NT2/D1 (cell line): Measurements from ENCODE around the gene ANGPT4.
"Not testable (repeated sequence)": the region's sequence is repeated elsewhere in the genome, so short reads cannot be mapped to it uniquely, and the experiment has no call there.

Experiments used
- DNase-seq: peaks from one replicate; pipeline ENCODE4 v3.0.0-alpha.2; 2011; ENCODE audit warnings: low read depth, low spot score
- H3K27me3 ChIP-seq: 2 replicates; pipeline ENCODE4 v1.6.0; 2011; ENCODE audit warnings: mild to moderate bottlenecking; ENCODE audit not compliant: insufficient read length, insufficient read depth
- H3K36me3 ChIP-seq: 2 replicates; pipeline ENCODE4 v1.6.1; 2011; ENCODE audit warnings: mild to moderate bottlenecking, low read length, mixed read lengths; ENCODE audit not compliant: insufficient read depth, insufficient read length
- H3K4me1 ChIP-seq: 2 replicates; pipeline ENCODE4 v1.5.1; 2011; ENCODE audit not compliant: insufficient read depth, insufficient read length
- H3K4me3 ChIP-seq: 2 replicates; pipeline ENCODE4 v1.5.1; 2011; ENCODE audit warnings: low read depth; ENCODE audit not compliant: insufficient read length
- H3K9ac ChIP-seq: 2 replicates; pipeline ENCODE4 v1.6.0; 2011; ENCODE audit warnings: low read depth; ENCODE audit not compliant: insufficient read length
- H3K9me3 ChIP-seq: 2 replicates; pipeline ENCODE4 v1.5.1; 2011; ENCODE audit warnings: mild to moderate bottlenecking, low read length; ENCODE audit not compliant: insufficient read depth
- SUZ12 ChIP-seq: IDR thresholded peaks from 2 replicates; pipeline ENCODE4 v1.6.1; 2011; ENCODE audit not compliant: insufficient read length, insufficient read depth; ENCODE audit errors: extremely low read depth
- YY1 ChIP-seq: IDR thresholded peaks from 2 replicates; pipeline ENCODE4 v1.6.1; 2011; ENCODE audit not compliant: insufficient read length, insufficient read depth
- ZNF274 ChIP-seq: IDR thresholded peaks from 2 replicates; pipeline ENCODE4 v1.6.1; 2011; ENCODE audit warnings: mild to moderate bottlenecking, low read depth, low read length

Gene ANGPT4

DNA sequence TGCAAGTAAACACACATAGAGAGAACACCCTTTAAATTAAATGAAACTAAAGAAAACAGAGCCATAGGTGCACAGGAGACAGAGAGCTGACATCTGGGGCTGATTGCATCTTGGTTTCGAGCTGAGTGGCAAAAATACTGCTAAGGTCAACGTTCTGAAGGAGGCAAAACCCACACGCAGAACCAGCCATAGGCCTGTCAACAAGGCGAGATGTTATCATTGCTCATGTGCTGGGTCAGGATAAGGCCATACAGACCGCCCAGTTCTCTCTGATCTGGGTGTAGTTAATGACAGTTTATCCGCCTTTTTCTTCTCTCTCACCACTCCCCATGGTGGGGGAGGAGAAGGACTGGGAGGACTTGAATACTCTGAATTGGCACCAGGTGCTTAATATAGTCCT, 87.1 kb downstream of the ANGPT4 start:
- Histone ChIP-seq H3K9ac (no peak overlapping the region), H3K9me3 (no peaks in the 10 kb centered on the region; the same call in 1 of the 2 replicates), H3K4me1 (no peaks in the 10 kb centered on the region), H3K27me3 (no peaks in the 10 kb centered on the region), H3K36me3 (no peaks in the 10 kb centered on the region), H3K4me3 (no peak overlapping the region)
- TF ChIP-seq SUZ12 (no peak), ZNF274 (no peak), YY1 (no peak)
- DNase-seq: no peak

DNA sequence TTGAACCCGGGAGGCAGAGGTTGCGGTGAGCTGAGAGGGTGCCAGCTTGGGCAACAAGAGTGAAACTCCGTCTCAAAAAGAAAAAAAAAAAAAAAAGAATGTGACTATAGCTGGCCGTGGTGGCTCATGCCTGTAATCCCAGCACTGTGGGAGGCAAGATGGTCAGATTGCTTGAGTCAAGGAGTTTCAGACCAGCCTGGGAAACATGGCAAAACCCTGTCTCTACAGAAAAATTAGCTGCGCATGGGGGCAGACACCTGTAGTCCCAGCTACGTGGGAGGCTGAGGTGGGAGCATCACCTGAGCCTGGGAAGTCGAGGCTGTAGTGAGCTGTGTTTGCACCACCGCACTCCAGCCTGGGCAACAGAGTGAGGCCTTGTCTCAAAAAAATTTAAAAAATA, 88.2 kb downstream of the ANGPT4 start:
- H3K4me3 ChIP-seq, H3K27me3 ChIP-seq, H3K9ac ChIP-seq, H3K36me3 ChIP-seq, DNase-seq, H3K4me1 ChIP-seq, H3K9me3 ChIP-seq: not testable (repeated sequence)

DNA sequence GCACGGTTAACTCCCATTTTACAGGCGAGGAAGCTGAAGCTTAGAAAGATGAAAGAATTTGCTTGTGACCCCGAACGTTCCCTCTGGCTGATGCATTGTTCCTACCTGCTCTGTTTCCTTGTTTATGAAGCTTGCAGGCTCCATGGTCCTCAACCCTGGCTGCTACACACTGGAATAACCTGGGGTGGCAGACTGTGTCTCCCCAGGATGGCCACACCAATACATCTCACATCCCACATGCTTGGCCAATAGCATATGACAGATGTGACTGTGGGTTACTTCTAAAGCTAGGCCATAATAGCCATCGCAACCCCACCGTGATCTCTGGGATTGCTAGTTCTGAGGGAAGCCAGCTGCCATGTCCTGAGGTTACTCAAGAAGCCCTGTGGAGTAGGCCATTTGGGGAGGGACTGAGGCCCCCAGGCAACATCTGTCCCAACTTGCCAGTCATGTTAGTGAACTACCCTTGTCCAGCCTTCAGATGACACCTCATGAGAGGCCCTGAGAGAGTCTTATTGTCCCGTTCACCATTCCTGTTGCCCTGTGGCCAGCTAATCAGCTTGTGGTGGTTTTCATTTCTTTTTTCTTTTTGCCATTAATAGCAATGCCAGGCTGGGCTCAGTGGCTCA, 89.3 kb downstream of the ANGPT4 start:
- no peaks in the 10 kb centered on the region for H3K36me3 ChIP-seq
- no peak for DNase-seq
- peaks cover 6% of the 10 kb centered on the region for H3K4me1 ChIP-seq
- no peaks in the 10 kb centered on the region; the same call in 1 of the 2 replicates for H3K9me3 ChIP-seq
- TF ChIP-seq YY1 (no peak), SUZ12 (no peak), ZNF274 (no peak)
- H3K27me3 ChIP-seq: no peaks in the 10 kb centered on the region
- no peak overlapping the region for H3K4me3 ChIP-seq
- no peak overlapping the region for H3K9ac ChIP-seq

DNA sequence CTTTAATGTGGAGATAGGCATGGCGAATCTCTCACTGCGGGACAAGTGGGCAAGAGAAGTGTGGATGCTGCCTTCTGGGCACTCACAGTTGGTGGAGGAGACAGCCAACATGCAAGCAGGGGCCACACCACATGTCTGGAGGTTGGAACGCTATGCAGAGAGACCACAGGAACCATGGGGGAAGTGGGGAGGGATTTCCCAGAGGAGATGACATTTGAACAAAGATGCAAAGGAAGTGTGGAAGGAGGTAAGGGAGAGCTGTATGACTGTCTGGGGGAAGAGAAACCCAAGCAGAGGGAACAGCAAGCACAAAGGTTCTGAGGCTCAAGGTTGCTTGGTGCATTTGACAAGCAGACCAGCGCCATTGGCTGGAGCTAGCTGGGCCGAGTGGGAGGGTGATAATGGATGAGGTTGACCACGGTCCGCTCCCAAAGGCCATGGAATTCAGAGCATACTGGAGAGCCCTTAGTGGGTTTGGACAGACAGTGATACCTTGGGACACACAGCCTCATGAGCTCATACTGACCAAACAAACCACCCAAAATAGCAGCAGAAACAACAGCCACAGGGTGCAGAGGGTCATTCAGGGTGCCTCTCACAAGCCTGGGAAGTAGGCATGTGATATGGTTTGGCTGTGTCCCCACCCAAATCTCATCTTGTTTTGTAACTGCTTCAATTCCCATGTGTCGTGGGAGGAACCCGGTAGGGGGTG, 90.3 kb downstream of the ANGPT4 start:
- no peaks in the 10 kb centered on the region for H3K27me3 ChIP-seq
- no peak for DNase-seq
- peaks cover 6% of the 10 kb centered on the region for H3K4me1 ChIP-seq
- H3K9ac ChIP-seq: no peak overlapping the region
- no peaks in the 10 kb centered on the region for H3K36me3 ChIP-seq
- H3K9me3 ChIP-seq: no peaks in the 10 kb centered on the region; the same call in 1 of the 2 replicates
- H3K4me3 ChIP-seq: no peak overlapping the region
- no peak for TF ChIP-seq YY1
- TF ChIP-seq ZNF274: no peak
- TF ChIP-seq SUZ12: no peak

DNA sequence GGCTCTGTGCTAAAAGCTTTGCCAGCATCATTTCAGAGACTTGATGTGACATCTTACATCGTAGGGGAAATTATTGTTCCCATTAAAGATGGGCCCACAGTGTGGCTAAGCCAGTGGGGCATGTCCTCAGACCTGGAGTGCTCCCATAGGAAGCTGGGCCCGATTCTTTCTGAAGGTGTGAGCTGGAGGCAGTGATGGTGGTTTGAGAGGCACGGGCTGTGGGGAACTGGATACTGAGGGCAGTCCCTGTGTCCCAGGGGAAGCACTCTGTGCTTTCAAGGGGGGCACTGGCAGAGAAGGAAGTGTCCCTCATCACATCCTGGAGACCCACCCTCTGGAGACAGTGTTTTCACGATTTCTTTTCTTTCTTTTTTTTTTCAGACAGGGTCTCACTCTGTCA, 91.2 kb downstream of the ANGPT4 start:
- Histone ChIP-seq H3K27me3 (no peaks in the 10 kb centered on the region), H3K9ac (no peak overlapping the region), H3K9me3 (no peaks in the 10 kb centered on the region; the same call in 1 of the 2 replicates), H3K4me1 (peaks cover 6% of the 10 kb centered on the region), H3K4me3 (no peak overlapping the region), H3K36me3 (no peaks in the 10 kb centered on the region)
- TF ChIP-seq SUZ12 (no peak), ZNF274 (no peak), YY1 (no peak)
- DNase-seq: no peak

DNA sequence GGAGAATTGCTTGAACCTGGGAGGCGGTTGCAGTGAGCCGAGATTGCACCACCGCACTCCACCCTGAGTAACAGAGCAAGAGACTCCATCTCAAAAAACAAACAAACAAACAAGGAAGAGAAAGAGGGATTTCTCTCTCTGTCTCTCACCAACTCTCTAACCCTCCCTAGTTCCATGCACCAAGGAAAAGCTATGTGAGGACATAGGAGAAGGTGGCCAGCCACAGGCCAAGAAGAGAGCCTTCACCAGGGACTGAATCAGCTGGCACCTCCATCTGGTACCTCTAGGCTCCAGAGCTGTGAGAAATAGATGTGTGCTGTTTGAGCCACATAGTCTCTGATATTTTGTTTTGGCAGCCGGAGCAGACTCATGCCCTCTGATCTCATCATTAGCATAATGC, 91.6 kb downstream of the ANGPT4 start:
- Histone ChIP-seq H3K9ac (no peak overlapping the region), H3K4me3 (no peak overlapping the region), H3K4me1 (peaks cover 6% of the 10 kb centered on the region)

DNA sequence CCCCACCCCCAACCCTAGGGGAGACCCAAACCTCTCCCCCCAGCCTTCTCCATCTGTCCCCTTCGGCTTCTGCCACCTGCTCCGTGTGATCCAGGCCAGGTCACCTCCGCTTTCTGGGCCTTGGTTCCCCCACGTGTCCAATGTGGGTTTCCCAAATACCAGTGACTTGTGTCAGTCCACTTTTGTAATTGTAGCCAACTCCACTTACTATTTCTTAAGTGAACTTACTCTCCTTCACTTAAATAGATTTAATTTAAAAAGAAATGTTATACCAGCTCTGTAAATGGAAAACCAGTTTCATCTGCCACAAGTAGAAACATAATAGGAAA, 92.6 kb downstream of the ANGPT4 start:
- TF ChIP-seq YY1: no peak
- TF ChIP-seq SUZ12: no peak
- no peak for TF ChIP-seq ZNF274
- H3K27me3 ChIP-seq: no peaks in the 10 kb centered on the region
- no peak for DNase-seq
- H3K36me3 ChIP-seq: no peaks in the 10 kb centered on the region
- no peaks in the 10 kb centered on the region; the same call in 1 of the 2 replicates for H3K9me3 ChIP-seq
- peaks cover 6% of the 10 kb centered on the region for H3K4me1 ChIP-seq
- no peak overlapping the region for H3K4me3 ChIP-seq
- no peak overlapping the region for H3K9ac ChIP-seq

More for the DNA sequence above, 91.6 kb downstream of the ANGPT4 start:
- Histone ChIP-seq H3K9me3 (no peaks in the 10 kb centered on the region; the same call in 1 of the 2 replicates), H3K36me3 (no peaks in the 10 kb centered on the region), H3K27me3 (no peaks in the 10 kb centered on the region)
- TF ChIP-seq YY1 (no peak), ZNF274 (no peak), SUZ12 (no peak)
- no peak for DNase-seq
